NCI-H2171 (cell line): Measurements from ENCODE around the gene NCCRP1.
A peak's percentile ranks its signal among the peaks of the same experiment; 100 is the strongest.

Source experiments
- DNase-seq: peaks from one replicate; lab custom pipeline; 2025; lab: John Stamatoyannopoulos, UW

The NCCRP1 gene

GRCh38 chr19:39165857-39166256 is 30.9 kb upstream of the NCCRP1 start:
- DNase-seq = no peak

- DNase-seq = no peak
Measured at GRCh38 chr19:39166571-39167391, 30.0 kb upstream of the NCCRP1 start.

GRCh38 chr19:39167461-39168257 is 29.1 kb upstream of the NCCRP1 start:
- DNase-seq = no peak

GRCh38 chr19:39168258-39169142 is 28.3 kb upstream of the NCCRP1 start:
- no peak for DNase-seq

- DNase-seq = no peak
Measured at GRCh38 chr19:39169143-39169810, 27.5 kb upstream of the NCCRP1 start.

- DNase-seq = no peak
Measured at GRCh38 chr19:39170386-39171231, 26.2 kb upstream of the NCCRP1 start.

GRCh38 chr19:39171479-39172465 is 25.0 kb upstream of the NCCRP1 start:
- DNase-seq = peak; percentile 46

GRCh38 chr19:39172700-39173501 is 23.9 kb upstream of the NCCRP1 start:
- no peak for DNase-seq

- DNase-seq = no peak
Measured at GRCh38 chr19:39173502-39173991, 23.2 kb upstream of the NCCRP1 start.

- no peak for DNase-seq
Measured at GRCh38 chr19:39174142-39174541, 22.6 kb upstream of the NCCRP1 start.

- no peak for DNase-seq
Measured at GRCh38 chr19:39174558-39175544, 21.9 kb upstream of the NCCRP1 start.

- no peak for DNase-seq
Measured at GRCh38 chr19:39175564-39175963, 21.2 kb upstream of the NCCRP1 start.

GRCh38 chr19:39177110-39177699 is 19.6 kb upstream of the NCCRP1 start:
- DNase-seq = no peak

GRCh38 chr19:39177736-39178135 is 19.0 kb upstream of the NCCRP1 start:
- DNase-seq = no peak

GRCh38 chr19:39178296-39179006 is 18.3 kb upstream of the NCCRP1 start:
- no peak for DNase-seq

GRCh38 chr19:39179754-39180153 is 17.0 kb upstream of the NCCRP1 start:
- no peak for DNase-seq
